ENCODE measurements around the gene PTPN3.

DNA sequence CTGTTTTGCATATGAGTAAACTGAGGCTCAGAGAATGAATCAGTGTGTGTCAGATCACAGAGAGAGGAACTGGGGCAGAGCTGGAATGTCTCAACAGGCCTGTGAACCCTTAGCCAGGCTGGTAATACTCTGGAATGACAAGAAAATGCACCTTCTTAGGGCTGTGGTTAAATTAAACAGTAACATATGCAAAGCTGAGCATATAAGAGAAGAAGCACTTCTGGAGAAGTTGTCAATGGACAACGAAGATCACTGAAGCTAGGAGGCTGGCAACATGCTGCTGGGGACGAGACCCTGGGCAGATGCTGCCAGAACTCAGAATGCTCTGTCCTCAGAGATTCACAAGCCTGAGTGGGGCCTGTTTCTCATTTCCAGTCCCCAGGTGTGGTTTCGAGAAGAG lies 112.6 kb downstream of the PTPN3 start:
- TF ChIP-seq POLR2AphosphoS5 (IDR thresholded peaks at IDR 0.05; ENCODE audit: borderline replicate concordance, low read depth, low read length) (no peak), EZH2 (IDR thresholded peaks at IDR 0.05) (no peak)

All from SK-N-MC (cell line).